Mesenchymal stem cell (in vitro differentiated cells and primary cell): ENCODE data around the gene ANTKMT.

ENCODE experiments used
- DNase-seq: peaks from one replicate; pipeline ENCODE4 v3.0.0-alpha.2; 2013
- H2AFZ ChIP-seq: one replicate; pipeline ENCODE4 v1.6.1; 2013; ENCODE audit warnings: low read depth, mild to moderate bottlenecking, control low read depth, inconsistent platforms, low read length, moderate library complexity
- H2AK5ac ChIP-seq: 2 replicates; pipeline ENCODE4 v1.6.1; 2013; ENCODE audit warnings: low read length, moderate library complexity, mild to moderate bottlenecking, inconsistent platforms; ENCODE audit not compliant: severe bottlenecking
- H2BK120ac ChIP-seq: one replicate; pipeline ENCODE4 v1.6.1; 2013; ENCODE audit warnings: low read depth, mild to moderate bottlenecking, inconsistent platforms, low read length, moderate library complexity
- H2BK12ac ChIP-seq, 2 experiments: one replicate each; pipeline ENCODE4 v1.6.1; 2013; ENCODE audit warnings: inconsistent platforms in 2 of 2, low read length in 2 of 2, mild to moderate bottlenecking in 2 of 2, moderate library complexity in 2 of 2, control low read depth in 1 of 2
- H2BK15ac ChIP-seq: one replicate; pipeline ENCODE4 v1.6.1; 2013; ENCODE audit warnings: mild to moderate bottlenecking, low read depth, inconsistent platforms; ENCODE audit not compliant: poor library complexity, severe bottlenecking
- H2BK5ac ChIP-seq: 2 replicates; pipeline ENCODE4 v1.6.1; 2013; ENCODE audit warnings: low read depth, mild to moderate bottlenecking, low read length, control low read depth, inconsistent platforms; ENCODE audit not compliant: poor library complexity, severe bottlenecking
- H3K14ac ChIP-seq, 2 experiments: one replicate each; pipeline ENCODE4 v1.6.1; 2013; ENCODE audit warnings: inconsistent platforms in 2 of 2, low read length in 2 of 2, control low read depth in 1 of 2, mild to moderate bottlenecking in 1 of 2, moderate library complexity in 1 of 2
- H3K18ac ChIP-seq, 2 experiments: one replicate each; pipeline ENCODE4 v1.6.1; 2013; ENCODE audit warnings: inconsistent platforms in 2 of 2, low read length in 2 of 2, control low read depth in 1 of 2, low read depth in 1 of 2, mild to moderate bottlenecking in 1 of 2
- H3K23ac ChIP-seq, 2 experiments: one replicate each; pipeline ENCODE4 v1.6.1; 2013; ENCODE audit warnings: inconsistent platforms in 2 of 2, low read length in 2 of 2, mild to moderate bottlenecking in 2 of 2, moderate library complexity in 2 of 2, control low read depth in 1 of 2
- H3K27ac ChIP-seq: 2 replicates; pipeline ENCODE4 v1.5.1; 2013; ENCODE audit warnings: mild to moderate bottlenecking, moderate library complexity, low read length, control low read depth, inconsistent platforms; ENCODE audit not compliant: poor library complexity, severe bottlenecking
- H3K27me3 ChIP-seq, 2 experiments: 2 replicates each; pipeline versions ENCODE4 v1.6.1 to v1.7.0; 2013; ENCODE audit warnings: low read length in 2 of 2, mild to moderate bottlenecking in 2 of 2, moderate library complexity in 2 of 2, control low read depth in 1 of 2, inconsistent platforms in 1 of 2; ENCODE audit not compliant: control insufficient read depth in 1 of 2, insufficient read depth in 1 of 2
- H3K36me3 ChIP-seq, 2 experiments: 2 replicates each; pipeline versions ENCODE4 v1.6.1 to v1.7.0; 2013; ENCODE audit warnings: low read length in 2 of 2, control low read depth in 1 of 2, inconsistent platforms in 1 of 2, low read depth in 1 of 2, mild to moderate bottlenecking in 1 of 2; ENCODE audit not compliant: insufficient read depth in 2 of 2, control insufficient read depth in 1 of 2
- H3K4ac ChIP-seq, 2 experiments: one replicate each; pipeline ENCODE4 v1.6.1; 2013; ENCODE audit warnings: inconsistent platforms in 2 of 2, low read length in 2 of 2, mild to moderate bottlenecking in 2 of 2, moderate library complexity in 2 of 2, control low read depth in 1 of 2, low read depth in 1 of 2
- H3K4me1 ChIP-seq: 2 replicates; pipeline ENCODE4 v1.6.1; 2013; ENCODE audit warnings: low read depth, low read length, control low read depth; ENCODE audit not compliant: control insufficient read depth, insufficient read depth
- H3K4me2 ChIP-seq: 2 replicates; pipeline ENCODE4 v1.6.1; 2013; ENCODE audit warnings: low read length, mild to moderate bottlenecking, inconsistent platforms; ENCODE audit not compliant: poor library complexity, severe bottlenecking
- H3K4me3 ChIP-seq, 2 experiments: 2 replicates each; pipeline versions ENCODE4 v1.5.1 to v1.7.0; 2013; ENCODE audit warnings: low read length in 2 of 2, mild to moderate bottlenecking in 2 of 2, control low read depth in 1 of 2, low read depth in 1 of 2; ENCODE audit not compliant: insufficient read depth in 1 of 2
- H3K79me1 ChIP-seq: replicated peaks from 2 replicates; pipeline ENCODE4 v1.6.1; 2013; ENCODE audit warnings: mild to moderate bottlenecking, control low read depth, low read length, inconsistent platforms; ENCODE audit not compliant: poor library complexity, severe bottlenecking
- H3K9ac ChIP-seq: 2 replicates; pipeline ENCODE4 v1.7.0; 2013; ENCODE audit warnings: mild to moderate bottlenecking, low read length, moderate library complexity
- H3K9me3 ChIP-seq: 2 replicates; pipeline ENCODE4 v1.7.0; 2013; ENCODE audit warnings: mild to moderate bottlenecking, low read length; ENCODE audit not compliant: control insufficient read depth
- H4K8ac ChIP-seq: one replicate; pipeline ENCODE4 v1.6.1; 2013; ENCODE audit warnings: inconsistent platforms, mild to moderate bottlenecking, low read length, moderate library complexity
- H4K91ac ChIP-seq: one replicate; pipeline ENCODE4 v1.6.1; 2013; ENCODE audit warnings: mild to moderate bottlenecking, low read length, inconsistent platforms
- WGBS: methylation state at CpG from one replicate; pipeline ENCODE4 v1.1.7; 2013; ENCODE audit warnings: mixed read lengths; 5-methylcytosine and 5-hydroxymethylcytosine counted together

Gene ANTKMT

DNA sequence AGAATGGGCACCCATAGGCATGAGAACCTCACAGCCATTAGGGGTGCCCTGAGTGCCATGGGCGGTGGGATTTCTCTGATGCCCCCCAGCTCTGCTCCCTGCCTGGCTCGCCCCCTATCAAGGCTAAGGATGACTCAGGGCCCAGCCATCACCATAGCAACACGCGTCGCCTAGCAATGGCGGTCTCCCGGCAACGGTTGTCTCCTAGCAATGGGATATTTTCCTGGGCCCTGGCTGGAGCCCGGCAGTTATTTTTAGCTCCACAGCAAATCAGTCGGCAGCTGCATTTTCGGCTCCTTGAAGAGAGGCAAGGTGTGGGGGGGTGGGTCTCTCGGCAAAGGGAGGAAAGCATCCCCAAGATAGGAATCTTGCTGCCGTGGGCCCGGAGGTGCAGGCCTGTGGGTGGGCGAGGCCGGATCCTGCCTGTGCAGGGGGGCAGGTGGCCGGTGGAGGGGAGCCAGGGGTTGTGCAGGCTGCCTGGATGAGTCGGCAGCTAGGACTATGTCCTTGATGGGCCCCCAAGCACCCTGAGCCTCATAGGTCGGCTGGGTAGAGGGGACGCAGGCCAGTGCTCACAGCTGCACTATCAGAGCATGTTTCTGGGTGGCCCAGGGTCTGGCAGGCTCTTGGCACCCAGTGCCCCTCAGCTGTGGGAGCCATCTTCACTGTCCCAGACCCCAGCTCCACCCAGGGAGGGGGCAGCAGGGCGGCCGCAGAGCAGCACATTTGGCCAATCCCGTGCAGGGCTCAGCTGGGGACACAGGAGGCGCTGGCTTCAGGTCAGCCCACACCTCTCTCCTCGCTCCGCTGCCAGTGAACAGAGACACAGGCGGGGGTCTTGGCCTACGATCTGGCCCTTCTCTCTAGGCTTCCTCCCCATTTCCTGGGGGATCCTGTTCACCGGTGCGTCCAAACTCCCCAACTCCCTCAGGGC is 11.1 kb upstream of the ANTKMT start:
- WGBS = 46% methylated on average over 30 of the region's 30 CpGs

DNA sequence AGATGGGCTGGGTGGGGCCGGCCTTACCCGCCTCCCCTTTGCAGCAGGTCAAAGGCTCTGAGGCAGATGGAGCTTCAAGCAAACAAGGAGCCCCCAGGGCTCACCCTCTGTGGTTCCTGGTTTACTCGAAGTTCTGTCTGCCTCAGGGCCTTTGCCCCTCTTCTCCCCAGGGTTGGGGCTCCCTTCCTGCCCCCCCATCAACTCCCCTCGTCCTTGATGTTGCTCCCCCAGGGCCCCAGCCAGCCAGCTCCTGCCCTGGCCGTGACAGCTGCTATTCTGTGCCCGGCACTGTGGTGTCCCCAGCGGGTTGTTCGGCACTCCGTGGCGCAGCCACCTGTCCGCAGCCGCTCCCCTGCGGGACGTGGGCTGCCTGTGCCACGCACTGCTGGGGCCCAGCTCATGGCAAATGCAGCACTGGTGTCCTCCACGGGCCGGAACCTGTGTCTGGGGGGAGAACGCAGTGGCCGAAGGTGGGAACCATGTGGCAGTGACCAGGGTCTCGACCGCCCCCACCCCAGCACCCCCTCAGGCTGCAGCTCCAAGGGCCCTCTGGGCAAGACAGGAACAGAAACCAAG is 10.4 kb upstream of the ANTKMT start:
- Histone ChIP-seq H3K14ac (no peak overlapping the region), H3K27me3 (peaks cover 43 to 54% of the 10 kb centered on the region in 2 experiments), H3K18ac (no peak overlapping the region), H3K9ac (peak overlapping the region; percentile 51), H3K4ac (no peak overlapping the region), H2BK120ac (peak overlapping the region; percentile 23), H2BK15ac (no peak overlapping the region), H2BK12ac (peak overlapping the region in 1 of 2 experiments; percentile 60), H3K9me3 (no peaks in the 10 kb centered on the region), H3K36me3 (no peaks in the 10 kb centered on the region), H2AFZ (no peak overlapping the region), H4K8ac (no peak overlapping the region), H3K4me1 (peaks cover 45% of the 10 kb centered on the region), H2AK5ac (no peak overlapping the region), H2BK5ac (no peak overlapping the region), H3K23ac (no peak overlapping the region), H4K91ac (peak overlapping the region; percentile 45), H3K4me3 (no peak overlapping the region), H3K79me1 (peaks cover 4% of the 10 kb centered on the region), H3K4me2 (no peak overlapping the region), H3K27ac (no peak overlapping the region)
- DNase-seq = no peak
- WGBS = 80% methylated on average over 21 of the region's 21 CpGs

More for the DNA sequence above, 11.1 kb upstream of the ANTKMT start:
- Histone ChIP-seq H3K4me3 (peak overlapping the region in 1 of 2 experiments; percentile 18), H3K4me2 (no peak overlapping the region), H2AK5ac (no peak overlapping the region), H3K27me3 (peaks cover 43 to 57% of the 10 kb centered on the region in 2 experiments), H3K36me3 (no peaks in the 10 kb centered on the region), H3K18ac (peak overlapping the region in 1 of 2 experiments; percentile 42), H3K4ac (no peak overlapping the region), H2BK12ac (peak overlapping the region; percentile 28 to 64), H3K79me1 (peaks cover 4% of the 10 kb centered on the region), H3K9ac (peak overlapping the region; percentile 51), H3K14ac (peak overlapping the region in 1 of 2 experiments; percentile 74), H2BK120ac (no peak overlapping the region), H4K8ac (no peak overlapping the region), H4K91ac (peak overlapping the region; percentile 45), H3K9me3 (no peaks in the 10 kb centered on the region), H3K23ac (peak overlapping the region in 1 of 2 experiments; percentile 32), H3K27ac (no peak overlapping the region), H2BK15ac (no peak overlapping the region), H3K4me1 (peaks cover 42% of the 10 kb centered on the region), H2AFZ (no peak overlapping the region), H2BK5ac (no peak overlapping the region)
- peak; percentile 92 for DNase-seq

DNA sequence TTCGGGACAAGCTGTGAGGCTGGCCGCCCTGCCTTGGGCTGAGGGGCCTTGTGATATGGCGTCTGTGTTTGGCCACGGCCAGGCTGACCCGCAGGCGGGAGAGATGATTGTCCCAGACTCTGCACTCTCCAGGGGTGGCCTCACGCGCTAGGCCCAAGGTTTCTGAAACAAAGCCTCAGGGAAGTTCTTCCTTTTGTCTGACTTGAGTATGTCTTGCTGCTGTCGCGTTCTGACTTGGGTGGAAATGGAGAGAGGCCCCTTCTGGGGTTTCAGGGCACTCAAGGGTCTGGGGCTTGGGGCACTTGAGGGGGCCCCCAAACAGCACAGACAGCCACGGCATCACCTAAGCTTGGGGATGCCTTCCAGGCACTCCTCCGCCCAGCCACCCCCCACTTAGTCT is 9.9 kb upstream of the ANTKMT start:
- H3K4ac ChIP-seq = no peak overlapping the region
- no peak overlapping the region for H2BK5ac ChIP-seq
- H3K23ac ChIP-seq = no peak overlapping the region
- no peak overlapping the region for H2AFZ ChIP-seq
- H3K9ac ChIP-seq = no peak overlapping the region
- H3K79me1 ChIP-seq = peaks cover 6% of the 10 kb centered on the region
- H3K4me3 ChIP-seq = no peak overlapping the region
- H3K27me3 ChIP-seq = peaks cover 42 to 54% of the 10 kb centered on the region in 2 experiments
- H3K9me3 ChIP-seq = no peaks in the 10 kb centered on the region
- peaks cover 45% of the 10 kb centered on the region for H3K4me1 ChIP-seq
- H4K8ac ChIP-seq = no peak overlapping the region
- no peak overlapping the region for H3K14ac ChIP-seq
- no peaks in the 10 kb centered on the region for H3K36me3 ChIP-seq
- 78% methylated on average over 12 of the region's 12 CpGs for WGBS
- no peak overlapping the region for H3K27ac ChIP-seq
- H3K18ac ChIP-seq = no peak overlapping the region
- H4K91ac ChIP-seq = no peak overlapping the region
- no peak for DNase-seq
- no peak overlapping the region for H2AK5ac ChIP-seq
- H2BK12ac ChIP-seq = no peak overlapping the region
- peak overlapping the region; percentile 49 for H2BK15ac ChIP-seq
- H2BK120ac ChIP-seq = no peak overlapping the region
- H3K4me2 ChIP-seq = no peak overlapping the region
